ENCODE measurements around the gene LRRC63.

The LRRC63 gene

GRCh38 chr13:46311217-46311616, 99.5 kb downstream of the LRRC63 start:
- H3K4me3 ChIP-seq (ENCODE audit: low read length): no peak overlapping the region
- no peak for DNase-seq (ENCODE audit: low read depth)
- TF ChIP-seq CTCF (conservative IDR thresholded peaks at IDR 0.05; ENCODE audit: low read depth, low read length): no peak

GRCh38 chr13:46313024-46313423, 101.3 kb downstream of the LRRC63 start:
- H3K4me3 ChIP-seq (ENCODE audit: low read length): no peak overlapping the region
- DNase-seq (ENCODE audit: low read depth): no peak
- no peak for TF ChIP-seq CTCF (conservative IDR thresholded peaks at IDR 0.05; ENCODE audit: low read depth, low read length)

GRCh38 chr13:46313432-46314257, 101.9 kb downstream of the LRRC63 start:
- no peak for DNase-seq (ENCODE audit: low read depth)
- no peak for TF ChIP-seq CTCF (conservative IDR thresholded peaks at IDR 0.05; ENCODE audit: low read depth, low read length)
- no peak overlapping the region for H3K4me3 ChIP-seq (ENCODE audit: low read length)

- no peak overlapping the region for H3K4me3 ChIP-seq (ENCODE audit: low read length)
- DNase-seq (ENCODE audit: low read depth): no peak
- no peak for TF ChIP-seq CTCF (conservative IDR thresholded peaks at IDR 0.05; ENCODE audit: low read depth, low read length)
Measured at GRCh38 chr13:46314587-46314986, 102.9 kb downstream of the LRRC63 start.

GRCh38 chr13:46315036-46315435, 103.3 kb downstream of the LRRC63 start:
- no peak for TF ChIP-seq CTCF (conservative IDR thresholded peaks at IDR 0.05; ENCODE audit: low read depth, low read length)
- no peak overlapping the region for H3K4me3 ChIP-seq (ENCODE audit: low read length)
- DNase-seq (ENCODE audit: low read depth): no peak

GRCh38 chr13:46315491-46316075, 103.9 kb downstream of the LRRC63 start:
- no peak overlapping the region for H3K4me3 ChIP-seq (ENCODE audit: low read length)
- no peak for TF ChIP-seq CTCF (conservative IDR thresholded peaks at IDR 0.05; ENCODE audit: low read depth, low read length)
- no peak for DNase-seq (ENCODE audit: low read depth)

GRCh38 chr13:46317120-46317519, 105.4 kb downstream of the LRRC63 start:
- H3K4me3 ChIP-seq (ENCODE audit: low read length): no peak overlapping the region
- DNase-seq (ENCODE audit: low read depth): no peak
- TF ChIP-seq CTCF (conservative IDR thresholded peaks at IDR 0.05; ENCODE audit: low read depth, low read length): peak; percentile 11

Data from retinal pigment epithelial cell (primary cell).